ENCODE results near the gene ALK.

The ALK gene

GRCh38 chr2:29706171-29706720, 215.1 kb downstream of the ALK start:
- no peak for DNase-seq

- DNase-seq: no peak
Observed at GRCh38 chr2:29705616-29706015, 215.8 kb downstream of the ALK start.

- DNase-seq: no peak
Observed at GRCh38 chr2:29703336-29703735, 218.1 kb downstream of the ALK start.

GRCh38 chr2:29702276-29702675, 219.1 kb downstream of the ALK start:
- DNase-seq: no peak

- no peak for DNase-seq
Observed at GRCh38 chr2:29700560-29700959, 220.8 kb downstream of the ALK start.

- no peak for DNase-seq
Observed at GRCh38 chr2:29699045-29699444, 222.3 kb downstream of the ALK start.

GRCh38 chr2:29698216-29698615, 223.2 kb downstream of the ALK start:
- DNase-seq: no peak

GRCh38 chr2:29697715-29698114, 223.7 kb downstream of the ALK start:
- DNase-seq: no peak

GRCh38 chr2:29697181-29697580, 224.2 kb downstream of the ALK start:
- no peak for DNase-seq

GRCh38 chr2:29694741-29695140, 226.6 kb downstream of the ALK start:
- no peak for DNase-seq

- no peak for DNase-seq
Observed at GRCh38 chr2:29691391-29691950, 229.9 kb downstream of the ALK start.

- DNase-seq: no peak
Observed at GRCh38 chr2:29689666-29690065, 231.7 kb downstream of the ALK start.

GRCh38 chr2:29688429-29688828, 233.0 kb downstream of the ALK start:
- no peak for DNase-seq

- DNase-seq: no peak
Observed at GRCh38 chr2:29687121-29687520, 234.3 kb downstream of the ALK start.

GRCh38 chr2:29676886-29677453, 244.4 kb downstream of the ALK start:
- no peak for DNase-seq

GRCh38 chr2:29664578-29664977, 256.8 kb downstream of the ALK start:
- DNase-seq: no peak

- DNase-seq: no peak
Observed at GRCh38 chr2:29663268-29663667, 258.1 kb downstream of the ALK start.

GRCh38 chr2:29662861-29663260, 258.5 kb downstream of the ALK start:
- DNase-seq: no peak

- DNase-seq: no peak
Observed at GRCh38 chr2:29660201-29660600, 261.2 kb downstream of the ALK start.

GRCh38 chr2:29659178-29659577, 262.2 kb downstream of the ALK start:
- DNase-seq: no peak

GRCh38 chr2:29657674-29658073, 263.7 kb downstream of the ALK start:
- DNase-seq: no peak

GRCh38 chr2:29655391-29656086, 265.8 kb downstream of the ALK start:
- DNase-seq: no peak

- DNase-seq: no peak
Observed at GRCh38 chr2:29650631-29651097, 270.7 kb downstream of the ALK start.

GRCh38 chr2:29644949-29645348, 276.4 kb downstream of the ALK start:
- DNase-seq: no peak
